NCI-H2081 treated with DMSO at 0.1 percent for 48 hours (cell line): ENCODE results near the gene SCFD2.

ENCODE experiments used
- DNase-seq: peaks from one replicate; lab custom pipeline; 2025; lab: John Stamatoyannopoulos, UW

The SCFD2 gene

GRCh38 chr4:52956691-52957090 is 409.2 kb downstream of the SCFD2 start:
- DNase-seq: no peak

- no peak for DNase-seq
These were observed 411.2 kb downstream of the SCFD2 start for GRCh38 chr4:52954560-52955170.

GRCh38 chr4:52952540-52952939 is 413.3 kb downstream of the SCFD2 start:
- no peak for DNase-seq

GRCh38 chr4:52951016-52951415 is 414.8 kb downstream of the SCFD2 start:
- no peak for DNase-seq

GRCh38 chr4:52950226-52950625 is 415.6 kb downstream of the SCFD2 start:
- DNase-seq: no peak

- DNase-seq: no peak
These were observed 416.5 kb downstream of the SCFD2 start for GRCh38 chr4:52949336-52949735.

GRCh38 chr4:52948057-52948423 is 417.8 kb downstream of the SCFD2 start:
- DNase-seq: no peak

- no peak for DNase-seq
These were observed 418.3 kb downstream of the SCFD2 start for GRCh38 chr4:52947401-52948056.

GRCh38 chr4:52946855-52947254 is 419.0 kb downstream of the SCFD2 start:
- no peak for DNase-seq

GRCh38 chr4:52945982-52946381 is 419.9 kb downstream of the SCFD2 start:
- no peak for DNase-seq

GRCh38 chr4:52945326-52945898 is 420.4 kb downstream of the SCFD2 start:
- no peak for DNase-seq

GRCh38 chr4:52943677-52944076 is 422.2 kb downstream of the SCFD2 start:
- DNase-seq: no peak

- DNase-seq: no peak
These were observed 422.9 kb downstream of the SCFD2 start for GRCh38 chr4:52942936-52943335.

GRCh38 chr4:52941450-52941849 is 424.4 kb downstream of the SCFD2 start:
- no peak for DNase-seq

- DNase-seq: no peak
These were observed 426.1 kb downstream of the SCFD2 start for GRCh38 chr4:52939739-52940138.

GRCh38 chr4:52939325-52939724 is 426.5 kb downstream of the SCFD2 start:
- no peak for DNase-seq

- no peak for DNase-seq
These were observed 428.0 kb downstream of the SCFD2 start for GRCh38 chr4:52937829-52938228.

GRCh38 chr4:52936729-52937128 is 429.1 kb downstream of the SCFD2 start:
- DNase-seq: no peak

GRCh38 chr4:52935317-52935716 is 430.5 kb downstream of the SCFD2 start:
- no peak for DNase-seq

GRCh38 chr4:52933738-52934137 is 432.1 kb downstream of the SCFD2 start:
- no peak for DNase-seq

GRCh38 chr4:52932591-52933470 is 433.0 kb downstream of the SCFD2 start:
- DNase-seq: no peak

GRCh38 chr4:52931243-52931642 is 434.6 kb downstream of the SCFD2 start:
- no peak for DNase-seq
